Activated CD8-positive, alpha-beta memory T cell treated with anti-CD3 and anti-CD28 coated beads for 24 hours (primary cell): ENCODE data around the gene PRKAG2.

Experiments
- DNase-seq: peaks from one replicate; pipeline ENCODE4 v3.0.0-alpha.2; 2020

PRKAG2 gene

DNA sequence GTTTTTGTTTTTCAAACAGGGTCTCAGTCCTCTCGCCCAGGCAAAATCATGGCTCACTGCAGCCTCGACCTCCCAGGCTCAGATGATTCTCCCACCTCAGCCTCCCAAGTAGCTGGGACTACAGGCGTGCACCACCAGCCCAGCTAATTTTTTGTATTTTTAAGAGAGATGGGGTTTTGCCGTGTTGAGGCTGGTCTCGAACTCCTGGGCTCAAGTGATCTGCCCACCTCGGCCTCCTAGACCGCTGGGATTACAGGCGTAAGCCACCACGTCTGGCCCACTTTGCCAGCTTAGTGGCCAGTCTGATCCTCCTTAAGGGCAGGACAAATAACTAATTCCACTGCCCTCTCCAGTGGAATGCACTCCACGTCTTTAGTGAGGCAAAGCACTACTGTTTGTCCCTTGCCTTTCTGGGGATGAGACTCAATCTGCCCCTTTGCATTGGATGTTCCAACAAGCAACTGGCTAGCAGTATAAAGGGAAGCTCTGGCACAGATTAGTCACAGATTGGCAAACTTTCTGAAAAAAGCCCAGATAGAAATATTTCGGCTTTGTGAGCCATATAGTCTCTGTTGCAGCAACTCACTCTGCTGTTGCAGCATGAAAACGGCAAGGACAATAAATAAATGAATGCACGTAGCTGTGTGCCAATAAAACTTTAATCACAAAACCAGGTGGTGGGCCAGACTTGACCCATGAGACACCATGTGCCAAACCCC lies 213.4 kb downstream of the PRKAG2 start:
- no peak for DNase-seq

DNA sequence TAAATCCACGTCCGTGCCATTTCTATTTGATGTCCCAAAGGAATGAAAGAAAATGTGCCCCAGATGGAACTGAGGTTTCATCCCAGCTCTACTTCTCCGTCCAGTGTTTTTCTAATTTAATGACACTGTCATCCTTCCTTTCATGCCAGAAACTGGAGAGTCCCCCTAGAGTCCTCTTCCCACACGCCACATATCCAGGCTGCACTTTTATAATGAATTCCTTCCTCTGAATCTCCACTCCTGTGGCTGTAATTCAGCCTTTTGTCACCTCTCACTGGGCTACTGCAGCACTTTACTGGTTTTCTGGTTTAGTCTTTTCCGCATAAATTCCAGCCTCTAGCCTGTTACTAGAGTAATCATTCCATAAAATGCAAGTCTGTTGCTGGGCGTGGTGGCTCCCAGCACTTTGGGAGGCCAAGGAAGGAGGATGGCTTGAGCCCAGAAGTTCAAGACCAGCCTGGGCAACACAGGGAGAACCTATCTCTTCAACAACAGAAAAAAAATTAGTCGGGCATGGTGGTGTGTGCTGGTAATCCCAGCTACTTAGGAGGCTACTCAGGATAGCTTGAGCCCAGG lies 214.6 kb downstream of the PRKAG2 start:
- DNase-seq: no peak

DNA sequence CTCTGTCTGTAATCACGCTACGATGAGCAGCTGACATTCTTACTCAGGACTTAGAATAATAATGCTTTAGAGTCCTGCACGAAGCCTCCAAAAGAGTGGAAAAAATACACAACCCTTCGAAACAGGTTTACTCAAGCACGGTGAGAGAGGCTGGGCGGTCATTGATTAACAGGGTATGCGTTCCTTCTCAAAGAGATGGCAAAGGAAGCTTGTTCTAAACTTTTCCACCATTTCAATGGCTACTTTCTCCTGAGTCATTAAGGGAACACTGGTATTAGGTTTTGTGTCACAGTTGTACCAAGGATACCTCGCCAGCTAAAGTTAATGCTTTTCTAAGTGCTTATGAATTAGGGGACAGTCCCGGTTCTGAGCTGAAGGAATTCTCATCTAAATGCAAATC lies 215.3 kb downstream of the PRKAG2 start:
- DNase-seq: no peak

DNA sequence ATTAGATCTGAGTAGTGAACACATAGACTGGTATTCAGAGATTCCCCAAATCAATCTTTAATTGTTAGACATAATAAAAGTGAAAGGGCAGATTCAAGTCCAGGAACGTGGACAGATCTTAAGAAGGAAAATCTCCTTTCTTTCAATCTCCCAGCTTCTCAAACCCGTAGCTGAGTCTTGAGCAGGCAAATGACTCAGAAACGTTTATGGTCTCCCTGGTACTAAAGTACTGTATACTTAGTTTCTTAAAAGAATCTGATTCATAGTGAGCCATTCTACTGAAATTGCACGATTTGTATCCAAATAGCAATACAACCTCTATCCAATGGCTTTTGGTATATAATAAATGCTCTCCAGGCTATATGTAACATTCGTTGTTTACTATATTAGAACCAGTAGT lies 216.8 kb downstream of the PRKAG2 start:
- no peak for DNase-seq

DNA sequence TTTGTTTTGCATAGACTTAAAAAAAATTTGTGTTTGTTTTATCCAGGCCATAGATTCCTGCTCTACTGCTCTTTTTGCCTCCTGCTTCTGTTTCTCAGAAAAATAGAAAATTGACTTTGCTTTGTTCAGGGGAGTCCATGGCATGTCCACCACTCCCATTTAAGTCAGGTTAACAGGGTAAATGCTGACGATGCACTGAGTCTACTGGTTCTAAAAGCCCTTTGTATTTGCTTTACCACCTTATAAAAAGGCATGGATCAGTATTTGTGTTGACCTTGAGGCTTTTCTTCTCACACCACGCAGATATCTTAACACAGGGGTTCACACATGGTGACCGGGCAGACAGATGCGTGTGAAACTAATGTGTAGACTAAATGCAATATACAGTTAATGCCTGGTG lies 217.7 kb downstream of the PRKAG2 start:
- no peak for DNase-seq

DNA sequence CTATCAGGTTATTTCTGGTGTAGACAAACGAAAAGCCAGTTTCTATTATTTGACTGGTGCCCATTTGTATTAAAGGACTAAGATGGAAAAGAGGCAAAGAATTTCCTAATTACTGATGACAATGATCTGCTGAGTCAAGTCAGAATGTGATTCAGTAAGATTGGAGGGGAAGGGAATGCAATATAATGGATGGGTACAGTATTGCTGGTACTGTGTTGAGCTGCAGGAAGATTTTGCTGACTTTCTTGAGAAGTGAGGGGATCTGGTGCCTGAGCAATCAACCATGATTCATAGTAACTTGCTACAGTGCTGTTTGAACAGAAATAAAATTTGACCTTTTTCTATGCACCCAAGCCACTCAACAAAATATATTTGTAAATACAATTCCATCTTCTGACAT lies 218.1 kb downstream of the PRKAG2 start:
- no peak for DNase-seq

DNA sequence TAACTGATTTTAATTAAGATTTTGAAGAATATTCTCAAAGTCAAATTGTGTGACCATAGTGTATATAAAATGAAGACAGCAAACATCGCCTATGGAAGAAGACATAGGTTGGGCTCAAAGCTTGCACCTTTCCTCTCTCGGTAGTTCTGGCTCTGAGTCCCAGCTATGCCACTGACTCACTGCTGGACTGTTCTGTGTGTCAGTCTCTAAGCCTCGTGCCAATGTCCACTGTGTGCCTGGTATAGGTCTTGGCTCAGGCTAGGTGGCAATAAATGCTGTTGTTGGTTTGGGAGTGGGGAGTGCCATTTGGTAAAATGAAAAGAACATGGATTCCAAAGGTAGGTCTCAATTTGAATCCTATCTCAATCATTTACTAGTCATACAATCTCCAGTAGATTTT lies 219.7 kb downstream of the PRKAG2 start:
- DNase-seq: no peak

DNA sequence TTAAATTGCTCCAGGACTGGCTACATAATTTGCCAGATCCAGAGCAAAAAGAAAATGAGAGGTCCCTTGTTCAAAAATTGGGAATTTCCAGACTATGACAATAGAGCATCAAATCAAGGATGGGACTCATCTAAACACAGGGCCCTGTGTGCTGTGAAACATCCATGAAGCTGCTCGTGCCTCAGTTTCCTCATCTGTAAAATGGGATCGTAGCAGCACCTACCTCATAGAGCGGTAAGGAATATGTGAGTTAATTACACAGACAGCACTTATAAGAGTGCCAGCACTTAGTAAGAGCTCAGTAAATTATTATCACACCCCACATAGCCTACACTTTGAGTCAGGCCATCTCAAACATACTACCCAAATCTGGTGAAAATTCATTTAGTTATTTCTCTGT lies 221.4 kb downstream of the PRKAG2 start:
- no peak for DNase-seq

DNA sequence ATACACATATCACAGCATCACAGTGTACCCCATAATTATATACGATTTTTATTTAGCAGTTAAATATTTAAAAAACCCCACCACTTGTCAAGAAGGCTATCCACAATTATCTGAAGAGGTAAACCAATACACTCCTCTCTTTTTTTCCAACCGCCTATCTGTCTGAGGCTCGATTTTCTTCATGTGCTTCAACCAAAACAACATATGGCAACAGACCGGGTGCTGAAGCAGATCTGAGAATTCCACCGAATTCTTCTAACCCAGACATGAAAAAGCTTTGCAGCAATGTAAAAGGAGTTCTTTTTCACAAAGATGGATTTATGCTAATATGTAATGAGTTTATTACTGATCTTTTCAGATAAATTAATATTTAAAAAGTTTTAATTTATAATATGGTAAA lies 224.8 kb downstream of the PRKAG2 start:
- DNase-seq: no peak

DNA sequence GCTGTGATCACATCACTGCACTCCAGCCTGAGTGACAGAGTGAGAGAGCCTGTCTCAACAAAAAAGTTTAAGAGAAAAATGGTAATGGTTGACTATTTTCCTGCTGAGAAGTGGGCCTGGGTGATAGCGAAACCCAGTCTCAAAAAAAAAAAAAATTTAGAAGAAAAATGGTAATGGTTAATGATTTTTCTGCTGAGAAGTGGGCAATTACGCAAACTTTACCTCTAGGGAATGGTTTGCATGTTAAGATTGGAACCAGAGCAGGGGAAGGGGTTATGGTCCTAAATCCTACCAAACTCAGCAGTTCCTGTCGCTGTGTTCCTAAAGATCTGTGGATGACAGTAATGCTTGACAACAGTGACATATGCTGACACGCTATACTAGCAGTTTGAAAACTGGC lies 226.8 kb downstream of the PRKAG2 start:
- DNase-seq: no peak

DNA sequence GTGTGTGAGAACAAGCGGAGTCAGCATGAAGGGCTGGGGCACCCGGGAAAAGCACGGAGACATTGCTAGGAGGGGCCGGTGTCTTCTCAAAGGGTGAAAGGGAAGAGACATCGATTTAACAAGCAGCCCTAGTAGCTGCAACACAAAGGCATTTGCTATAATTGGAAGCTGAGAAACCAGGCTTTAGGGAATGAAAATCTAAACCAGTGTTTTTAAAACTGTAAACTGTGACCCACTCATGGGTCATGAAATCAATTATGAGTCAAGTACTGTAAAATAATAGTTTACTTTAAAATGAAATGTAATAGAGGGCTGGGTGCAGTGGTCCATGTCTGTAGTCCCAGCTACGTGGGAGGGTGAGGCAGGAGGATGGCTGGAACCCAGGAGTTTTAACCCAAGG lies 228.5 kb downstream of the PRKAG2 start:
- DNase-seq: no peak

DNA sequence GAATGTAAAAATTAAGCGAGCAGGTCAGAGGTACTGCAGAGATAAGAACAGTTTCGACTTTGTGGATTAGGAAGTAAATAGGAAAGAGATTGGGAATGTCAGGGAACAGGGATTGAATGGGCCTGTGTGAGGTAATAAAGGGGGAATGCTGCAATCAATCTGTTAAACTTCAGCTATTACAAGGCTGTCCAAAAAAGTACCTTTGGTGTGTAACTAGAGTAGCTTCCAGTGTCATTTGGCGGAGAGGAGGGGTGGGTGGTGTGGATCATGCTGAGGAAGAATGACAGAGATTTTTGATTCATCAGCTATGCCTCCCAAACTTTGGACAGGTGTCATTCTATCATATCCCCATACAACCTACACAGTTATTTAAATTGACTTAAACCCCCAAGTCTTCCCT lies 229.0 kb downstream of the PRKAG2 start:
- DNase-seq: no peak

DNA sequence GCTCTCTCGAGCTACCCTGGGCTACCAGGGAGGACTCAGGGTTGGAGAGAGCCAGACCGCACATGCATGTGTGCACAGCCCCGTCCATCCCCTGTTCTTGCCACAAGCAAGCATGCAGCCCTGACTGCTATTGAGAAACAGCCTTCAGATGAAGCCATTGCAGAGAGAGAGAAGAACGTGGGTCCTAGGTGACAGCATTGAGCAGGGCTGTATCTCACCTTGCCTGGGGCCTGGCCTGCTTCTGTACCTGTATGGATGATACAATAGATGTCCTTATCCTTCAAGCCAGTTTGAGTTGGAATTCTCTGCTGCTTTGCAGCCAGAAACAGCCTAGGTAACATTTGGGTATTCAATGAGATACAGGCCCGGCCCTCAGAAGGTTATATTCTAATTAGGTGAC lies 229.9 kb downstream of the PRKAG2 start:
- no peak for DNase-seq

DNA sequence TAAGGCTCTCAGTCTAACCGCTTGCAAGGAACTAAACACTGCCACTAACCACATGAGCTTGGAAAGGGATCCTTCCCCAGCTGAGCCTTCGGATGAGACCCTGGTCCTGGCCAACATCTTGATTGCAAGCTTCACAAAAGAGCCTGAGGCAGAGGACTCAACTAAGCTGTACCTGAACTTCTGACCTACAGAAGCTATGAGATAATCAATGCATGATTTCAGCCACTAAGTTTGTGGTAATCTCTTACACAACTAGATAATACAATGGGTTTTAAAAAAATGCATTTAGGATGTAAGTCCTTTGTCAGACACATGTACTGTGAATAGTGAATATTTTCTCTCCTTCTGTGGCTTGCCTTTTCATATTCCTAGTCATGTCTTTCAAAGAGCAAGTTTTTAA lies 231.6 kb downstream of the PRKAG2 start:
- DNase-seq: no peak

DNA sequence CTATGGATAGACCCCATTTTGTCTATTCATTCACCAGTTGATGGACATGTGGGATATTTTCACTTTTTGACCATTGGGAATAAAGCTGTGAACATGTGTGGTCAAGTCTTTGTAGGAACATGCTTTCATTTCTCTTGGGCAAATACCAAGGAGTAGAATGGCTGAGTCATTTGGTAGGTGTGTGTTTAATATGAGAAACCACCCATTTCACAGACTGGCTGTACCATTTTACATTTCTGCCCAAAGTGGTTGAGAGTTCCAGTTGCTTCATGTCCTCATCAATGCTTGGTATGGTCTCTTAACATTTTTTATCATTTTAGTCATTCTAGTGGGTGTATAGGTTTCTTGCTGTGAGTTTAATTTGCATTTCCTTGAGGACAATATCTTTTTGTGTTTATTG lies 232.4 kb downstream of the PRKAG2 start:
- DNase-seq: no peak

DNA sequence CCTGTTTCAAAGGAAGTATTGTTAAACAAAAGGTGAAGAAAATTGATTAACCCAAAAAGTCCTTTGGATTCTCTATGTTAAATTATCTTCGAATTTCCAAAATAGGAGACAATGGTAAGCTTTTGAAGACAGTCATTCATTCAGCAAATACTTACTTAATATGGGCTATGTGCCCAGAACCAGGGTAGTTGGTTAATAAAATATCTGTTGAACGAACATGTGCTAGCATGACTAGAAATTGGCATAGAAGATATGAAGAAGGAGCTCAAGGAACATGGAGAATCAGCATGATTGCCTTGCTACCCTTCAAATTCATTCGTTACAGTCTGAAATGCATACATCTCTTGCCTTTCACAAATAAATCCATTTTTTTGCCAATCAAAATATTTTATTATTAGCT lies 234.2 kb downstream of the PRKAG2 start:
- no peak for DNase-seq

DNA sequence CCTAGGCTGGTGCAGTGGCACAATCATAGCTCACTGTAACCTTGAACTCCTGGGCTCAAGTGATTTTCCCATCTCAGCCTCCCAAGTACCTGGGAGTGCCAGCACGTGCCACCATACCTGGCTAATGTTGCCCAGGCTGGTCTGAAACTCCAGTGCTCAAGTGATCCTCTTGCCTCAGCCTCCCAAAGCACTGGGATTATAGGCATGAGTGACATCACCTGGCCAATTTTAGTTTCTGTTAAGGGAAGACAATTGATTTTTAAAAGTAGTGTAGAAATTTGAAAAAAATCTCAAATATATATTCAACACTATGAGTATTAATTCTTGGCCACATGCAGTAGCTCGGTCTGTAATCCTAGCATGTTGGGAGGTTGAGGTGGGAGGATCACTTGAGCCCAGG lies 235.3 kb downstream of the PRKAG2 start:
- no peak for DNase-seq

DNA sequence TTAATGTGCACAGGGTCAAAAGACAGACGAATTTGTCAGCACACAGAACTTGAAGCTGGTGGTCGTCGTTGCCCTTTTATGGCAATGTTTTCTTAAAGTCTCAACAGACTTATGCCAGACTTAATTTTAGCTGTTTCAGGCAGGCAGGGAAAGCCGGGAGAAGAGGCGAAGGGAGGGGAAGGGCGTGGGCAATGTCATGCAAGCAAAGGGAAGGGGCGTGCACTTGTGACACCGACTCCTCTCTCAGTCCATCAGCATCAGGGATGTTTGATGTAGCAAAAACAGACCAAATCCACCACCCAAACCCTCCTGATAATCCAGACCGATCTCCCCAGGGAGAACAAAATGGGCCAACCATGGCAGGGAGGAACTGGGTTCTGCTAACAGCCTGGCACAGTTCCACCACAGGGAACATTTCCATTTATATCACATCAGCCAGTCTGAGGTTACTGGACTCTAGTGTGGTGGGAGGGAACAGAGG lies 239.1 kb downstream of the PRKAG2 start:
- DNase-seq: no peak

DNA sequence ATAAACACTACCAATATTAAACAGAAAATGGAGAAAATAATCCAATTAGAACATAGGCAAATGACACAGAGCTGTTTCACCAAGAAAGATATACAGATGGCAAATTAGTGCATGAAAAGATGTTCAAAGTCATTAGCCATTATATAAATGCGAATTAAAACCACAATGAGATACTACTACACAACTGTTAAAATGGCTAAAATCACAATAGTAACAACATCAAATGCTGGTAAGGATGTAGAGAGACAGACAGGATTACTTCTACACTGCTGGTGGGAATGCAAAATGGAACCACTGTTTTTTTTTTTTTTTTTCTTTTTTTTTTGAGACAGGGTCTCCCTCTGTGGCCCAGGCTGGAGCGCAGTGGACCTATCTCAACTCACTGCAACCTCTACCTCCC lies 242.3 kb downstream of the PRKAG2 start:
- no peak for DNase-seq

DNA sequence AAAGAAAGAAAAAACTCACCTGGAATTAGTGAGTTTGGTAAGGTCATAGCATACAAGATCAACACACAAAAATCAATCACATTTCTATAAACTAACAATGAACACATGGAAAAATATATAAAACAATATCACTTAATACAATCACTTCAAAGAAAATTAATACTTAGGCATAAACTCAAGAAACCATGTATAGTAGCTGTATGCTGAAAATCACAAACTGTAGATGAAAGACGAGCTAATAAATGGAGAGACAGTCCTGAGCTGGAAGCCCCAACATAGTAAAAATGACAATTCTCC lies 243.5 kb downstream of the PRKAG2 start:
- no peak for DNase-seq

DNA sequence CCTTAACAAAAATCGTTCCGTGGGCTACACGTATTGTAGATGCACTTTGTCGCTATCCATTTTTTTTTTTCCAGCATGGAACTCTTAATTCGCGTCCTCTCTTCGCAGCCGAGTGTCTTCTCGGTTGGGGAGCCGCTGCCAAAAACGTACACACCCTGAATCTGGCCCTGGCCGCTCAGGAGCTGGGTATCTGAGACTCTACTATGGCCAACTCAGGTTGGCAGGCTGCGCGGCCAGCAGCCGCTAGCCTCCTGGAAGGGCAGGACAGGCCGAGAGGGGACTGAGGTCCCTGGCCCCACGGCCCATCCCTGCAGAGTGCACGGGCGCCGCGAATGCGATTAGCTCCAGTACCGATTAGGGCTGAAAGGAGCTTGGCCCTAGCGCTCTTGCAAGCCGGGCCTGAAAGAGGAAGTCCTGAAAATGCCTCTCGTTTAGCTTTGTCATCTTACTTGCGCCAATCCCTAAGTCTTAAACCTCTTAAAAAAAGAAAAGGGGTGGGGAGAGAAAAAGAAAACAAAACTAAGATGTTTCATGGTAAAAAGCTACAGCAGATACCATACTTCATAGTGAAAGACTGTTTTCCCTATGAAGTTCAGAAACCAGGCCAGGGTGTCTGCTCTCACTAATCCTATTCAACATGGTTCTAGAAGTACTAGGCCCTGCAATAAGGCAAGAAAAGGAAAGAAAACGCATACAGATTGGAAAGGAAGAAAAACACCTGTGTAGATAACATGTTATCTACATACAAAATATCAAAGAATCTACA lies 244.0 kb downstream of the PRKAG2 start:
- peak; percentile 84 for DNase-seq

DNA sequence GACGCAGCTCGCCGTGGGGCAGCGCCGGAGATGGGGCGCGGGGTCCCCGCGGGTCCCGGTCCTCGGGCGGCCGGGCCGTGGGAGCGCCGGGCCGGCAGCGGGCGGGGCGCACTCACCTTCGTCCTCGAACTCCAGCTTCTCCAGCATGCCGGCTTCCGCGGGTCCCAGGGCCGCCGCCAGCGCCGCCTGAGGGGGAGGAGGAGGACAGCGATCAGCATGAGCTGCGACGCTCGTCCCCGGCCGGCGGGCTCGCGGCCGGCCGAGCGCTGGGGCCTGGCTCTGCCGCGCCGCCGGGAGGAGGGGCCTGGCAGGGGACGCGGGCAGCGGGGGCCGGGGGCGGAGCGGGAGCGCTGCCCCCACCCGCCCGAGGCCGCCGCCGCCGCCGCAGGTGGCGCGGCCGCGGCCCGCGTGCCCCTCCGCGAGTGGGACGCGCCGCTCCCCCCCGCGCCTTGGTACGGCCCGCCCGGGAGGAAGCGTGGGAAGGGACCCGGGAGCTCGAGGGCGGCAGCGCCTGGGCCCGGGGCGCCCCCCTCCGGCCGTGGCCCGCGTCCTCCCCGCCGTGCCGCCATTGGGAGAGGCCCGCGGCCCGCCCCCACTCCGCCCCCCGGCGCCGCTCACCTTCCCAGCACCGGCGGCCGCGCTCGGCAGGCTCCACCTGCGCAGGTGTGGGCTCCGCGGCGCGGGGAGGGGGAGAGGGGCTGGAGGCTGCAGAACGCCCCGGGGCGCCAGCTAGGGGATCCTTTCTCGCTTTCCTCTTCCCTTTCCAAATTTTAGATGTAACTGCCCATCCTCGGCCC lies 244.8 kb downstream of the PRKAG2 start:
- DNase-seq: peak; percentile 95

DNA sequence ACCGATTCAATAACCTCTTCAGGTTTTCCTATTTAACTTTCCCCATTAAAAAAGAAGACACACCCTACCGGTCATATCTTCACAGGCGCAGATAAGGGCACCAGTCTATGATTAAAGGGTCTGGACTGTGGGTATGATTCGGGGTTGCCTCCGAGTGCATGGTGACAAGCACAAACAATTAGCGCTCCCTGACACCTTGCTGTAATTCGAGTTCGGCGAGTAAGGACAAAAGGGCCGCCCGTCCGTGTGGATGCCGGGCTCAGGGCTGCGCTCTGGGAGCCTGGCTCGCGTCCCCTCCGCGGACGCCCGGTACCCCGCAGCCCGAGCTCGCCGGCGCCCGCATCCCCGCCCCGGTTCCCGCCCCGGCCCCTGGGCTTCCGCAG lies 245.4 kb downstream of the PRKAG2 start:
- no peak for DNase-seq
